ENCODE results near the gene SSTR3. TPM values are rescaled to one million over a fixed set of nuclear protein-coding genes. Genes with fewer than 3 reads are reported as not detected.

Gene SSTR3
- total and polyA plus RNA-seq, 2 of the 4 experiments (the other 2 are of a cell fraction), result under 0.01 to 0.07 TPM

GRCh38 chr22:37182949-37183245, 29.4 kb downstream of the SSTR3 start (continued):
- TF ChIP-seq CTCF (conservative IDR thresholded peaks at IDR 0.05; ENCODE audit: low read depth, low read length) (no peak), CHD1 (IDR thresholded peaks at IDR 0.05; ENCODE audit: low read depth, low read length) (no peak), RCOR1 (IDR thresholded peaks at IDR 0.05; ENCODE audit: insufficient replicate concordance, low read length) (no peak)

- in situ Hi-C loops (cut with MboI; ENCODE audit: low sequenced_read_pairs), result no loop called here
- TF ChIP-seq MAFK (IDR thresholded peaks at IDR 0.05; ENCODE audit: low read depth, low read length) (no peak), FOS (IDR thresholded peaks at IDR 0.05; ENCODE audit: low read depth, low read length) (no peak), CHD1 (IDR thresholded peaks at IDR 0.05; ENCODE audit: low read depth, low read length) (no peak), CEBPB (IDR thresholded peaks at IDR 0.05; ENCODE audit: low read depth, low read length) (no peak), CTCF (conservative IDR thresholded peaks at IDR 0.05; ENCODE audit: low read depth, low read length) (no peak), RCOR1 (IDR thresholded peaks at IDR 0.05; ENCODE audit: insufficient replicate concordance, low read length) (no peak), BHLHE40 (IDR thresholded peaks at IDR 0.05; ENCODE audit: low read depth, low read length) (no peak), MAZ (IDR thresholded peaks at IDR 0.05; ENCODE audit: borderline replicate concordance, low read depth, low read length) (no peak), RAD21 (IDR thresholded peaks at IDR 0.05; ENCODE audit: low read length) (no peak), NFE2L2 (IDR thresholded peaks at IDR 0.05; ENCODE audit: low read depth, low read length) (no peak), MXI1 (IDR thresholded peaks at IDR 0.05; ENCODE audit: borderline replicate concordance, low read depth, low read length) (no peak), POLR2A (IDR thresholded peaks at IDR 0.05; ENCODE audit: low read depth, low read length) (no peak)
These were observed 30.0 kb downstream of the SSTR3 start for GRCh38 chr22:37182101-37182948.

More at GRCh38 chr22:37182101-37182948, 30.0 kb downstream of the SSTR3 start:
- dilution Hi-C loops (cut with HindIII; ENCODE audit: low sequenced_read_pairs, unreplicated experiment) (no loop called here), intact Hi-C loops (cut with micrococcal nuclease) (no loop called here)
- Histone ChIP-seq H2AFZ (replicated peaks; ENCODE audit: low read length, poor library complexity) (no peak overlapping the region), H2AK9ac (replicated peaks; ENCODE audit: low read depth, low read length, poor library complexity) (peak overlapping the region; percentile 39), H4K8ac (ENCODE audit: low read depth in 2 of 2, low read length in 2 of 2) (no peak overlapping the region), H3K14ac (replicated peaks; ENCODE audit: low read depth, low read length) (no peak overlapping the region), H3K27me3 (ENCODE audit: control insufficient read depth, insufficient read depth, low read length) (no peaks in the 10 kb centered on the region), H3K9me3 (ENCODE audit: control insufficient read depth, insufficient read depth, low read length) (no peaks in the 10 kb centered on the region), H3K79me1 (ENCODE audit: low read depth in 1 of 2, low read length in 2 of 2) (peaks cover 0 to 17% of the 10 kb centered on the region in 2 experiments; a peak in 3 of 4 replicates), H3K4me3 (ENCODE audit: insufficient read depth, low read depth, low read length) (no peak overlapping the region), H3K4me2 (ENCODE audit: low read depth, low read length) (no peak overlapping the region), H3K18ac (ENCODE audit: low read depth, low read length) (no peak overlapping the region), H3K36me3 (ENCODE audit: control insufficient read depth, insufficient read depth, low read length) (peaks cover 10% of the 10 kb centered on the region; the same call in 1 of the 2 replicates), H2BK20ac (ENCODE audit: low read depth, low read length) (no peak overlapping the region), H2AK5ac (ENCODE audit: low read depth, low read length) (no peak overlapping the region), H3K9ac (ENCODE audit: low read depth, low read length) (no peak overlapping the region), H3K9me1 (ENCODE audit: insufficient read depth, low read length) (peaks cover 6% of the 10 kb centered on the region; the same call in 1 of the 2 replicates), H3K27ac (ENCODE audit: insufficient read depth, low read length) (no peak overlapping the region), H3K4ac (ENCODE audit: low read depth, low read length) (no peak overlapping the region), H2BK120ac (ENCODE audit: low read depth, low read length) (no peak overlapping the region), H2BK15ac (ENCODE audit: low read depth, low read length) (no peak overlapping the region), H4K5ac (ENCODE audit: low read depth, low read length) (no peak overlapping the region), H2BK5ac (ENCODE audit: low read depth, low read length, poor library complexity, severe bottlenecking) (no peak overlapping the region), H4K91ac (ENCODE audit: insufficient read depth, low read depth, low read length) (no peak overlapping the region), H3K56ac (ENCODE audit: extremely low read depth, insufficient read depth, low read length) (no peak overlapping the region), H4K20me1 (ENCODE audit: insufficient read depth, low read length) (no peaks in the 10 kb centered on the region), H3K4me1 (ENCODE audit: control insufficient read depth, insufficient read depth, low read length) (peaks cover 12% of the 10 kb centered on the region), H3K23ac (ENCODE audit: low read depth, low read length) (no peak overlapping the region)
- POLR2A ChIA-PET (ENCODE audit: unreplicated experiment), result no interaction called here
- ATAC-seq (ENCODE audit: low read depth) (no peak), DNase-seq (no peak)
- 89% methylated on average over 23 of the region's 37 CpGs; no CpG with 5 or more reads in 1 of the 2 experiments for WGBS, 2 experiments (ENCODE audit: extremely low coverage in 2 of 2, insufficient read length in 1 of 2)
- no TSS peak for BruUV-seq (replicated peaks)
- CTCF ChIA-PET, result no interaction called here
